Skin epidermis (tissue), 12 donors: ENCODE data around the gene C1QTNF1.

Source experiments
- H3K27ac ChIP-seq, 21 experiments: fragments of 200-600 bp; sonication (generic) in 11 of 21; one replicate each; pipeline ENCODE4 v1.5.0; 2020; ENCODE audit warnings: mild to moderate bottlenecking in 3 of 21, inconsistent platforms in 2 of 21, moderate library complexity in 2 of 21
- H3K4me3 ChIP-seq, 7 experiments: fragments of 200-600 bp; sonication (generic) in 2 of 7; one replicate each; pipeline ENCODE4 v1.5.0; 2020; ENCODE audit warnings: inconsistent platforms in 2 of 7, mild to moderate bottlenecking in 2 of 7, moderate library complexity in 1 of 7

The C1QTNF1 gene

DNA sequence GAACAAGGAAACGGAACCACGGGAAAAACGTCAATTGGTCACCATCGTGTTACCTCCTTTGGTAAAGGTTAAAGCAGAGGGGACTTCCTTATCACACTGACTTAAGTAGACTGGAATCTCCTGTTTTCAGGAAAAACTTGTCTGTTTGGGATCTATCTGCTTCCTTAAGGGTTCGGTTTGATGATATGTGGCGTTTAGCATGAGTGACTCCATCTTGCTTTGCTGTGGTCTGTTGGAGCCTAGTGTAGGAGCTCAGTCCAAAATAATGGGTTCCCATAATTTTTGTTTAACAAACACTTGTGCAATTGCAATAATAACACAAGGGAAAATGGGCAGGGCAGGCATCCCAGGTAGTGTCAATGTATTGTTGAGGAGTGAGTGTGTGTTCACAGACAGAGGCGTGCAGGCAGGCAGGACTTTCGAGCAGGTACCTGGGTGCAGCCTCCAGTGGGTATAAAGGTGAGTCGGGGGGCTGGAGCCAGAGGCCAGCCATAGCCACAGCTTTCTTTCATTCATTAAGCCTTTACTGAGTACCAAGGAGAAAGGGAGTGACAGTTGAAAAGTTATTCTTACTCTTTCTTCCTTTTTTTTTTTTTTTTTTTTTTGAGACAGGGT is 46.4 kb downstream of the C1QTNF1 start:
- no peak overlapping the region for H3K27ac ChIP-seq
- H3K4me3 ChIP-seq: no peak overlapping the region

DNA sequence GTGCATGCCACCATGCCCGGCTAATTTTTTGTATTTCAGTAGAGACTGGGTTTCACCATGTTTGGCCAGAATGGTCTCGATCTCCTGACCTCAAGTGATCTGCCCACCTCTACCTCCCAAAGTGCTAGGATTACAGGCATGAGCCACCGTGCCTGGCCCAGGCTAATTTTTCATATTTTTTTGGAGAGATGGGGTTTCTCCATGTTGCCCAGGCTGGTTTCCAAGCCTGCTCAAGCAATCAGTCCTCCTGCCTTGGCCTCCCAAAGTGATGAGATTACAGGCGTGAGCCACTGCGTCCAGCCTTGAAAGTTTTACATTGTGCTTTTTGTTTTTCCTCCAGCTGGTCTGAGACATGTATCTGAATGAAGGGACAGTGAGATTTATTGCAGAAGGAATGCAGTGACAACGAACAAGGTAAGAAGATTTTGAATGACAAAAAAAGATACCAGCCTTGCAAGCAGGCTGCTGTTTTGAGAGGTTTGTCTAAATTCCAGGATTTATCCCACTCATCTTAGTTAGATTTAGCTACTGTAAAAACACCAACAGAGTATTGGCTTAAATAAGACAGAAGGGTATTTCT is 47.3 kb downstream of the C1QTNF1 start:
- Histone ChIP-seq H3K27ac (no peak overlapping the region), H3K4me3 (no peak overlapping the region)

DNA sequence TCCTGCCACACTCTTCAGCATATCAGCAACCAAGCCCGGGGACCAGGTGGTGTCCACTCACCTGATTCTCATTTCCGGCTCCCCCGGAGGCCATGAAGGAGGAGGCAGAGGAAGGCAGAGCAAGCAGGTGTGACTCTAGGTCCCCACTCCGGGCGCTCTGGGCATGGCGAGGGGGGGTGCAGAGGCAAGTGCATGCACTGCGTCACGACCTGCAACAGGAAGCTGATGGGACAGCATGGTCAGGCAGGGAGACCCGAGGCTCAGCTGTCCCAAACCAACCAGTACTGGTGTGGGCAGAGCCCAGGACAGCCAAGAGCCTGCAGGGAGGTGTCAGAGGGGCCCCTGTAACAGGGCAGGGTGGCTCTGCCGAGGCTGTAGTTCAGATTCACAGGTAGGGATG is 48.6 kb downstream of the C1QTNF1 start:
- no peak overlapping the region for H3K4me3 ChIP-seq
- no peak overlapping the region for H3K27ac ChIP-seq

DNA sequence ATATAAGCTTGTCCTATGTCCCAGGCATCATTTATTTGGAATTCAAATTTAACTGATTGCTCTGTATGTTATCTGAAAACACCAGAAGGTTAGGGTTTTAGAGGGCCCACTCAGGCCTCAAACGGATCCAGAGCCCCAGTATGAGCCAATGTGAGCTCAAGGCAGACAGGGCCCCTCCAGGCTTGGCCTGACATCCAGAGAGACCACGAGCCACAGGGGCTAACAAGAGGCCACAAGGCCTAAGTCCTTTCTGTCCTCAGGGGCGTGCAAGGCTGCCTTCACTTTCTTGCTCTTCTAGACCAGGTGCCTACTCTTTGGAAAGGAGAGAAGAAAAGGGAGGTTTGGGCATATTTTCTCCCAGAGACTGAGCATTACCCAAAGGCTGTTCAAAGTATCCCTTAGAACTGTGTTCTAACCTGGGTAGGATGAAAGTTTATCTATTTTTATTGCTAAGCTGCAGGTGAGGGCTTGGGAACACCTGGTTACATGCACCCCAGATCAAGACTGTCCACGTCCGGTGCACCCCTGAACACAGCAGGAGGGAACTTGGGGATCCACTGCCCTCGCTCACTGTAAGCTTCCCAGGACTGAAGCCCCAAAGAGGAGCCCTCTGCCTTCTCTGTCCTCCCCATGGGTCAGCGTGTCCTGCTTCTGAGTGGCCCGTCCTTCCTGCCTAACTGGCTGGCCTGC is 49.2 kb downstream of the C1QTNF1 start:
- Histone ChIP-seq H3K27ac (no peak overlapping the region), H3K4me3 (no peak overlapping the region)

GRCh38 chr17:79073706-79074088 is 49.7 kb downstream of the C1QTNF1 start:
- Histone ChIP-seq H3K4me3 (no peak overlapping the region), H3K27ac (peak overlapping the region in 3 of 21 experiments; percentile 52 to 89 (median 88))

- peak overlapping the region in 5 of 7 experiments; percentile 82 to 96 (median 89) for H3K4me3 ChIP-seq
Observed at GRCh38 chr17:79074121-79074648, 50.2 kb downstream of the C1QTNF1 start.

GRCh38 chr17:79074649-79075445 is 50.9 kb downstream of the C1QTNF1 start, which contains the start of gene ENGASE:
Gene ENGASE (plus strand): TSS chr17:79074824. CDS start chr17:79074945, 121 bp downstream.
- Histone ChIP-seq H3K4me3 (peak within 1 kb of the TSS; percentile 74 to 96 (median 87)), H3K27ac (peak within 1 kb of the TSS; percentile 34 to 90 (median 84))

More at GRCh38 chr17:79074121-79074648, 50.2 kb downstream of the C1QTNF1 start:
- H3K27ac ChIP-seq: peak overlapping the region in 10 of 21 experiments; percentile 32 to 89 (median 58)

GRCh38 chr17:79075446-79075750 is 51.4 kb downstream of the C1QTNF1 start:
- H3K4me3 ChIP-seq: peak overlapping the region; percentile 74 to 96 (median 87)
- H3K27ac ChIP-seq: peak overlapping the region; percentile 34 to 90 (median 84)

DNA sequence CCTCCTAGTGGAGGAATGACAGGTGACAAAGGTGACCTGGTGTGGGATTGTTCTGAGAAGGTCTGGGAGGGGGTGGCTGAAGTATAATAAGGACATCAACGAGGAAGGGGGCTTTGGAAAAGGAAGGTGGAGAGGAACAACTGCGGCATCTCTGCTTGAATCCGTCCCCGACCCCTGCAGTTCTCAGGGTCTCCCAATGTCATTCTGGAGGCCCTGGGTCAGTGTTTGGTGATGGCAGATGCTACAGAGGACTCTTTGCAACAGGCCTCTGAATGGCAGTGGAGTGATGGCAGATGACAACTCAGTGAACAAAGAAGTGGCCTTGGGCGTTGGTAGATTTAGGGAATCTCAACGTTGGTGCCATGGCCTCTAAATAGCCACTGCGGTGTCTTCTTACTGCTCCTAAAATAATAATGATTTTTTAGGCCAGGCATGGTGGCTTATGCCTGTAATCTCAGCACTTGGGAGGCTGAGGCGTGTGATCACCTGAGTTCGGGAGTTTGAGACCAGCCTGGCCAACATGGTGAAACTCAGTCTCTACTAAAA is 52.0 kb downstream of the C1QTNF1 start:
- Histone ChIP-seq H3K27ac (peak overlapping the region in 9 of 21 experiments; percentile 34 to 90 (median 80)), H3K4me3 (peak overlapping the region in 4 of 7 experiments; percentile 82 to 91 (median 87))

- no peak overlapping the region for H3K27ac ChIP-seq
Observed at GRCh38 chr17:79077587-79077986, 53.6 kb downstream of the C1QTNF1 start.

DNA sequence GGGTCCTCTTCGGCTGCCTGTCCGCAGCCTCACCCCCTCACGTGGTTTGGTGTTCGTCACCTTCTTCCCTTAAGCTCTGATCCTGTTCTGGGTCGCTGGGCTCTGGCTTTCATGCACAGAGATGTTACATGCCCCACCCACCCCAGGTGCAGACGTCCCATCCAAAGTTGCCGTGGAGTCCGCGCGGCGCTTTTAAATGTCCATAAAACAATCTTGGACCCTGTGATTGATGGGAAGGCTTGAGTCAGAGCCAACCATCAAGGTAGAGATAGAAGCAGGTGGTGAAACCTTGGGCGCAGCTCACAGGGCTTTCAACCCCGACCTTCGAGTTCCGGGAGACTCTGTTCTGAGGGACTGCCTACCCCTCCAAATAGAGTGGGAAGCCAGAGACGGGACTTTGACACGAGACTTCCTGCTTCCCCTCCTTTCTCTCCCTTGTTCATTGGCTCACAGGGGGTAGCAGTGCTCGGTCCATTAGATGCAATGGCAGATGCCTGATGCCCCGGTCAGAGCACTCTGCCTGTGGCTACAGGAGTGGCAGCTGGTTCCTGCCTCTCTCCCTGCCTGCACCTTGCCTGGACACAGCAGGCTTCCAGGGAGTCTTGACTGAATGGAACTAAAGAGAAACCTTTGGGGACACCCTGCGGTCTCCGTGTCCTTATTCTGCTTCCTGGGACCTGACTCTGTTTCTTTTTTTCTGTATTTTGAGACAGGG is 54.7 kb downstream of the C1QTNF1 start:
- Histone ChIP-seq H3K27ac (no peak overlapping the region), H3K4me3 (no peak overlapping the region)

More at GRCh38 chr17:79077587-79077986, 53.6 kb downstream of the C1QTNF1 start:
- no peak overlapping the region for H3K4me3 ChIP-seq

DNA sequence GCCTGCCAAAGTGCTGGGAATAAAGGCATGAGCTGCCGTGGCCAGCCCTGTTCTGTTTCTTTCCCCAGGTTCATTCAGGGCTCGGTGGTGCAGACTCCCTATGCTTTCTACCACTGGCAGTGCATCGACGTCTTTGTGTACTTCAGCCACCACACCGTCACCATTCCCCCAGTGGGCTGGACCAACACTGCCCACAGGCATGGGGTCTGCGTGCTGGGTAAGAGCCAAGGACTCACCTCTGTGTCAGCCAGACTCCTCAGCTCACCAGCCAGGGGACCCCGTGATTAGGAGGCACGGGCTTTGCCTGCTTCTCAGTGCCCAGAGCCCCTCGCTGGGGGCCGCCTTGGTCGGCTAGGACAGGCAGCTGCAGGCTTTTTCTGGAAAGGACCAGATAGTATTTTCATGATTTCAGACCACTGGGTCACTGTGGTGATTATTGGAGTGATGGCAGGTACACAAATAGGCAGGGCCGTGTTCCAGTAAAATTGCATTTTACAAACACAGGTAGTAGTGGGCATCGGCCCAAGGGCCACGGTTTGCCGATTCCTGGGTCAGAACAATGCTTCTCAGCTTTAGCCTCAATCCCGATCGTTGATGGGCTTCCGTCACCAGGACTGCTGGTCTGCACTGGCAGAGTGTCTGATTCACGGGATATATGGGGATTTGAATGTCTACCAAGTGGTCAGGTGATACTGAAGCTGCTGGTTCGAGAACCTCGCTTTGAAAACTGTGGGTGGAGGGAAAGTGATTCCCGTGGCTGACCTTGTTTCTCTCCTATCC is 55.6 kb downstream of the C1QTNF1 start:
- Histone ChIP-seq H3K27ac (no peak overlapping the region), H3K4me3 (no peak overlapping the region)

GRCh38 chr17:79080349-79080748 is 56.4 kb downstream of the C1QTNF1 start:
- Histone ChIP-seq H3K27ac (no peak overlapping the region), H3K4me3 (no peak overlapping the region)

DNA sequence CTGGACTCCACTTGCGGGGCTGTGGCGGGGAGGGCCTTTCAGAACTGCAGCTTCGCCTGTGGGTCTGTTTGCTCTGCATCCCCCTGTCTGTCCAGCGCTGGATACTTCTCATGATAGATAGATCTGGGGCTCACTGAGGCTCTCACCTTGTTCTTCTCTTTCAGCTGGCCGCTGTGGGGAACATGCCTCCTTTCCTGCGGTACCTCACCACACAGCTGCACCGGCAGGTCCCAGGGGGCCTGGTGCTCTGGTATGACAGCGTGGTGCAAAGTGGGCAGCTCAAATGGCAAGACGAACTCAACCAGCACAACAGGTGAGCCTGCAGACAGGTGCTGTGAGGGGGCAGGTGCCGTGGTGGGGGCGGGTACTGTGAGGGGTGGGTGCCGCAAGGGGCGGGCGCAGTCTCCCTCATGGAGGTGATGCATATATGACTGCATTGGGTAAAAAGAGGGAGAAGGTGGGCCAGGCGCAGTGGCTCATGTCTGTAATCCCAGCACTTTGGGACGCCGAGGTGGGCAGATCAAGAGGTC is 56.9 kb downstream of the C1QTNF1 start:
- H3K4me3 ChIP-seq: no peak overlapping the region
- no peak overlapping the region for H3K27ac ChIP-seq

- no peak overlapping the region for H3K4me3 ChIP-seq
- H3K27ac ChIP-seq: no peak overlapping the region
Observed at GRCh38 chr17:79081571-79082276, 57.8 kb downstream of the C1QTNF1 start.

GRCh38 chr17:79082311-79083190 is 58.6 kb downstream of the C1QTNF1 start:
- H3K4me3 ChIP-seq: no peak overlapping the region
- no peak overlapping the region for H3K27ac ChIP-seq
